Urinary bladder (tissue), 4 donors: Measurements from ENCODE around the gene BTBD9. TPM values are rescaled to one million over a fixed set of nuclear protein-coding genes. Genes with fewer than 3 reads are reported as not detected.

ENCODE experiments used
- DNase-seq: peaks from one replicate; pipeline ENCODE4 v3.0.0-alpha.2; 2015; ENCODE audit errors: extremely low spot score
- H3K27ac ChIP-seq: one replicate; pipeline ENCODE4 v1.5.1; 2013; ENCODE audit warnings: low read depth, mild to moderate bottlenecking, moderate library complexity
- H3K36me3 ChIP-seq: one replicate; pipeline ENCODE4 v1.6.1; 2013; ENCODE audit warnings: mild to moderate bottlenecking, moderate library complexity; ENCODE audit not compliant: insufficient read depth
- H3K4me1 ChIP-seq: one replicate; pipeline ENCODE4 v1.6.1; 2013; ENCODE audit warnings: mild to moderate bottlenecking, moderate library complexity; ENCODE audit not compliant: insufficient read depth
- H3K4me3 ChIP-seq: one replicate; pipeline ENCODE4 v1.5.1; 2013; ENCODE audit warnings: low read depth, low read length
- WGBS: extraction: QIAGEN DNeasy Blood & Tissue Kit; methylation state at CpG from one replicate; pipeline ENCODE4 v1.1.7; 2013; 5-methylcytosine and 5-hydroxymethylcytosine counted together
- polyA plus RNA-seq: library from polyadenylated mRNA; stranded (reverse); fragments of 200-250 nt; gene quantifications from one replicate; pipeline ENCODE4 v1.2.3, GENCODE V29; 2013
- total RNA-seq: library from RNA; depleted of rRNA; stranded (reverse); fragments of >200 nt; gene quantifications from one replicate; pipeline ENCODE4 v1.2.3, GENCODE V29; 2014
- donor health status: healthy with polysubstance abuse.
- donor health status: healthy.

BTBD9 gene
- total and polyA plus RNA-seq, 2 donors, result 5.3 to 34.2 TPM

GRCh38 chr6:38185752-38186151 lies 454.0 kb downstream of the BTBD9 start:
- Histone ChIP-seq H3K4me3 (no peak overlapping the region), H3K27ac (no peak overlapping the region), H3K36me3 (no peaks in the 10 kb centered on the region), H3K4me1 (no peaks in the 10 kb centered on the region)
- no peak for DNase-seq
- WGBS, result 94% methylated on average over 8 of the region's 8 CpGs

GRCh38 chr6:38185244-38185643 lies 454.5 kb downstream of the BTBD9 start:
- 94% methylated on average over 6 of the region's 6 CpGs for WGBS
- no peaks in the 10 kb centered on the region for H3K36me3 ChIP-seq
- no peak overlapping the region for H3K27ac ChIP-seq
- DNase-seq, result no peak
- H3K4me3 ChIP-seq, result no peak overlapping the region
- H3K4me1 ChIP-seq, result no peaks in the 10 kb centered on the region

- H3K4me1 ChIP-seq, result no peaks in the 10 kb centered on the region
- H3K36me3 ChIP-seq, result no peaks in the 10 kb centered on the region
- H3K27ac ChIP-seq, result no peak overlapping the region
- no peak for DNase-seq
- H3K4me3 ChIP-seq, result no peak overlapping the region
- WGBS, result 88% methylated on average over 11 of the region's 11 CpGs
Measured at GRCh38 chr6:38184585-38185080, 455.1 kb downstream of the BTBD9 start.

GRCh38 chr6:38183856-38184584 lies 455.7 kb downstream of the BTBD9 start:
- WGBS, result 79% methylated on average over 13 of the region's 13 CpGs
- DNase-seq, result no peak
- Histone ChIP-seq H3K27ac (no peak overlapping the region), H3K4me1 (no peaks in the 10 kb centered on the region), H3K4me3 (no peak overlapping the region), H3K36me3 (no peaks in the 10 kb centered on the region)

GRCh38 chr6:38182426-38182825 lies 457.3 kb downstream of the BTBD9 start:
- no peak for DNase-seq
- Histone ChIP-seq H3K36me3 (no peaks in the 10 kb centered on the region), H3K4me1 (no peaks in the 10 kb centered on the region), H3K4me3 (no peak overlapping the region), H3K27ac (no peak overlapping the region)
- WGBS, result 96% methylated on average over 6 of the region's 6 CpGs

GRCh38 chr6:38180586-38180985 lies 459.1 kb downstream of the BTBD9 start:
- 86% methylated on average over 12 of the region's 12 CpGs for WGBS
- Histone ChIP-seq H3K4me3 (no peak overlapping the region), H3K36me3 (no peaks in the 10 kb centered on the region), H3K27ac (no peak overlapping the region), H3K4me1 (no peaks in the 10 kb centered on the region)
- DNase-seq, result no peak

GRCh38 chr6:38179794-38180430 lies 459.8 kb downstream of the BTBD9 start:
- DNase-seq, result no peak
- 90% methylated on average over 12 of the region's 12 CpGs for WGBS
- no peak overlapping the region for H3K4me3 ChIP-seq

GRCh38 chr6:38179300-38179699 lies 460.4 kb downstream of the BTBD9 start:
- WGBS, result 98% methylated on average over 7 of the region's 7 CpGs
- H3K4me3 ChIP-seq, result no peak overlapping the region
- no peak overlapping the region for H3K27ac ChIP-seq
- H3K36me3 ChIP-seq, result no peaks in the 10 kb centered on the region
- H3K4me1 ChIP-seq, result no peaks in the 10 kb centered on the region
- no peak for DNase-seq

More at GRCh38 chr6:38179794-38180430, 459.8 kb downstream of the BTBD9 start:
- H3K36me3 ChIP-seq, result no peaks in the 10 kb centered on the region
- no peak overlapping the region for H3K27ac ChIP-seq
- H3K4me1 ChIP-seq, result no peaks in the 10 kb centered on the region

GRCh38 chr6:38178584-38178886 lies 461.2 kb downstream of the BTBD9 start:
- 96% methylated on average over 2 of the region's 2 CpGs for WGBS
- no peak overlapping the region for H3K27ac ChIP-seq
- DNase-seq, result no peak

GRCh38 chr6:38177882-38178583 lies 461.7 kb downstream of the BTBD9 start:
- no peaks in the 10 kb centered on the region for H3K36me3 ChIP-seq
- no peak overlapping the region for H3K4me3 ChIP-seq
- no peak for DNase-seq
- 91% methylated on average over 14 of the region's 14 CpGs for WGBS
- no peak overlapping the region for H3K27ac ChIP-seq
- no peaks in the 10 kb centered on the region for H3K4me1 ChIP-seq

More at GRCh38 chr6:38178584-38178886, 461.2 kb downstream of the BTBD9 start:
- Histone ChIP-seq H3K4me3 (no peak overlapping the region), H3K36me3 (no peaks in the 10 kb centered on the region), H3K4me1 (no peaks in the 10 kb centered on the region)

GRCh38 chr6:38176797-38177751 lies 462.7 kb downstream of the BTBD9 start:
- Histone ChIP-seq H3K36me3 (no peaks in the 10 kb centered on the region), H3K27ac (no peak overlapping the region), H3K4me1 (no peaks in the 10 kb centered on the region), H3K4me3 (no peak overlapping the region)
- no peak for DNase-seq
- 60% methylated on average over 32 of the region's 32 CpGs for WGBS

GRCh38 chr6:38175786-38176185 lies 463.9 kb downstream of the BTBD9 start:
- WGBS, result 95% methylated on average over 11 of the region's 11 CpGs
- no peaks in the 10 kb centered on the region for H3K36me3 ChIP-seq
- no peak overlapping the region for H3K4me3 ChIP-seq
- no peaks in the 10 kb centered on the region for H3K4me1 ChIP-seq
- no peak overlapping the region for H3K27ac ChIP-seq
- no peak for DNase-seq
